Fibroblast of skin of left quadriceps (primary cell): Measurements from ENCODE around the gene DLG5.

ENCODE experiments used
- DNase-seq, 2 experiments: peaks; one replicate each; pipeline ENCODE4 v3.0.0-alpha.2; 2013; ENCODE audit warnings: low read depth in 2 of 2

Gene DLG5

GRCh38 chr10:77820349-77820748 is 106.2 kb downstream of the DLG5 start:
- DNase-seq = no peak

- DNase-seq = no peak
Measured at GRCh38 chr10:77819210-77820112, 107.1 kb downstream of the DLG5 start.

- no peak for DNase-seq
Measured at GRCh38 chr10:77818378-77818777, 108.2 kb downstream of the DLG5 start.

GRCh38 chr10:77817541-77817940 is 109.0 kb downstream of the DLG5 start:
- no peak for DNase-seq

- no peak for DNase-seq
Measured at GRCh38 chr10:77816311-77816710, 110.2 kb downstream of the DLG5 start.

GRCh38 chr10:77812741-77813140 is 113.8 kb downstream of the DLG5 start:
- DNase-seq = no peak

- DNase-seq = no peak
Measured at GRCh38 chr10:77811831-77812430, 114.6 kb downstream of the DLG5 start.

GRCh38 chr10:77810446-77811335 is 115.9 kb downstream of the DLG5 start:
- DNase-seq = no peak

GRCh38 chr10:77809336-77809735 is 117.2 kb downstream of the DLG5 start:
- DNase-seq = no peak

GRCh38 chr10:77807706-77808105 is 118.8 kb downstream of the DLG5 start:
- DNase-seq = no peak

GRCh38 chr10:77806511-77807157 is 119.9 kb downstream of the DLG5 start:
- DNase-seq = no peak

GRCh38 chr10:77805676-77806075 is 120.9 kb downstream of the DLG5 start:
- DNase-seq = no peak

- DNase-seq = no peak
Measured at GRCh38 chr10:77804371-77804770, 122.2 kb downstream of the DLG5 start.

- DNase-seq = no peak
Measured at GRCh38 chr10:77801474-77802161, 124.9 kb downstream of the DLG5 start.

- no peak for DNase-seq
Measured at GRCh38 chr10:77800738-77801266, 125.8 kb downstream of the DLG5 start.

- no peak for DNase-seq
Measured at GRCh38 chr10:77800320-77800719, 126.2 kb downstream of the DLG5 start.

- no peak for DNase-seq
Measured at GRCh38 chr10:77799352-77799751, 127.2 kb downstream of the DLG5 start.

GRCh38 chr10:77798940-77799339 is 127.6 kb downstream of the DLG5 start:
- DNase-seq = no peak

GRCh38 chr10:77796311-77796915 is 130.1 kb downstream of the DLG5 start:
- no peak for DNase-seq

GRCh38 chr10:77795426-77796055 is 131.0 kb downstream of the DLG5 start:
- DNase-seq = no peak
